GM23338 (cell line): ENCODE results near the gene PLEKHH3. TPM values are rescaled to one million over a fixed set of nuclear protein-coding genes. Genes with fewer than 3 reads are reported as not detected.
A peak's percentile ranks its signal among the peaks of the same experiment; 100 is the strongest.

Experiments used
- ATAC-seq: fragments of 200-7000 bp; cut with Tn5 transposase; 3 replicates; pipeline ENCODE4 v1.9.1; 2020
- DNase-seq: peaks from one replicate; pipeline ENCODE4 v3.0.0-alpha.2; 2015; ENCODE audit warnings: low spot score
- H2AFZ ChIP-seq: fragments of 200-600 bp; sonication (generic); 2 replicates; pipeline ENCODE4 v1.8.0; 2016; ENCODE audit warnings: antibody characterized with exemption, mild to moderate bottlenecking, moderate library complexity
- H3F3A ChIP-seq: fragments of 200-600 bp; sonication (generic); replicated peaks from 2 replicates; pipeline ENCODE4 v1.8.0; 2017; ENCODE audit warnings: antibody characterized with exemption, mixed run types, low read depth
- H3K27ac ChIP-seq: fragments of 200-600 bp; sonication (generic); 2 replicates; pipeline ENCODE4 v1.6.1; 2016; ENCODE audit warnings: low read depth
- H3K27me3 ChIP-seq: fragments of 200-600 bp; sonication (generic); 2 replicates; pipeline ENCODE4 v1.8.0; 2016; ENCODE audit warnings: mild to moderate bottlenecking, mixed run types, moderate library complexity; ENCODE audit not compliant: insufficient read depth
- H3K36me3 ChIP-seq: fragments of 200-600 bp; sonication (generic); 2 replicates; pipeline ENCODE4 v1.8.0; 2016; ENCODE audit warnings: mild to moderate bottlenecking; ENCODE audit not compliant: insufficient read depth
- H3K4me1 ChIP-seq: fragments of 200-600 bp; sonication (generic); 2 replicates; pipeline ENCODE4 v1.8.0; 2016; ENCODE audit warnings: mild to moderate bottlenecking, moderate library complexity; ENCODE audit not compliant: insufficient read depth
- H3K4me2 ChIP-seq: fragments of 200-600 bp; sonication (generic); 2 replicates; pipeline ENCODE4 v1.7.1; 2017; ENCODE audit warnings: mixed run types
- H3K4me3 ChIP-seq: fragments of 200-600 bp; sonication (generic); 2 replicates; pipeline ENCODE4 v1.6.1; 2016; ENCODE audit warnings: mixed run types
- H3K79me2 ChIP-seq: fragments of 200-600 bp; sonication (generic); replicated peaks from 2 replicates; pipeline ENCODE4 v1.8.0; 2017; ENCODE audit warnings: mild to moderate bottlenecking; ENCODE audit not compliant: insufficient read depth
- H3K9me2 ChIP-seq: fragments of 200-600 bp; sonication (generic); 2 replicates; pipeline ENCODE4 v1.8.0; 2017; ENCODE audit not compliant: insufficient read depth
- H4K20me1 ChIP-seq: fragments of 200-600 bp; sonication (generic); replicated peaks from 2 replicates; pipeline ENCODE4 v1.8.0; 2017; ENCODE audit warnings: mild to moderate bottlenecking; ENCODE audit not compliant: insufficient read depth
- H3K27ac Mint-ChIP-seq: 2 replicates; pipeline ENCODE4 v1.8.0; 2020; ENCODE audit warnings: inconsistent platforms, mild to moderate bottlenecking, moderate library complexity, mixed read lengths
- H3K27me3 Mint-ChIP-seq: 3 replicates; pipeline ENCODE4 v1.8.0; 2022; ENCODE audit warnings: low read depth, mild to moderate bottlenecking, moderate library complexity, mixed read lengths, inconsistent platforms; ENCODE audit not compliant: insufficient read depth, poor library complexity
- H3K36me3 Mint-ChIP-seq: 3 replicates; pipeline ENCODE4 v1.8.0; 2021; ENCODE audit warnings: low read depth, mild to moderate bottlenecking, inconsistent platforms, moderate library complexity, mixed read lengths
- H3K4me1 Mint-ChIP-seq: 3 replicates; pipeline ENCODE4 v1.8.0; 2020; ENCODE audit warnings: mild to moderate bottlenecking, inconsistent platforms, mixed read lengths
- H3K4me3 Mint-ChIP-seq: 3 replicates; pipeline ENCODE4 v1.8.0; 2021; ENCODE audit warnings: moderate library complexity, mild to moderate bottlenecking, inconsistent platforms, mixed read lengths
- H3K9me3 Mint-ChIP-seq: 3 replicates; pipeline ENCODE4 v1.8.0; 2020; ENCODE audit warnings: moderate library complexity, mild to moderate bottlenecking, inconsistent platforms, mixed read lengths
- ETS1 ChIP-seq: IDR thresholded peaks from 2 replicates; pipeline ENCODE4 v1.6.1; 2016; ENCODE audit warnings: antibody characterized with exemption
- JUNB ChIP-seq: IDR thresholded peaks from one replicate; pipeline ENCODE4 v1.6.1; 2016; ENCODE audit warnings: antibody characterized with exemption; ENCODE audit not compliant: unreplicated experiment
- POLR2AphosphoS5 ChIP-seq: IDR thresholded peaks from 2 replicates; pipeline ENCODE4 v1.6.1; 2016; ENCODE audit warnings: antibody characterized with exemption, low read depth
- REST ChIP-seq: IDR thresholded peaks from one replicate; pipeline ENCODE4 v1.6.1; 2018; ENCODE audit warnings: antibody characterized with exemption; ENCODE audit not compliant: unreplicated experiment
- ZNF114 ChIP-seq: fragments of 250-450 bp; sonication (Bioruptor Pico); IDR thresholded peaks from 2 replicates; pipeline ENCODE4 v1.5.0; 2020; ENCODE audit warnings: mild to moderate bottlenecking, moderate library complexity
- ZNF462 ChIP-seq: fragments of 250-450 bp; sonication (Bioruptor Pico); IDR thresholded peaks from 2 replicates; pipeline ENCODE4 v1.5.0; 2020; ENCODE audit warnings: mild to moderate bottlenecking, moderate library complexity
- polyA plus RNA-seq: library from polyadenylated mRNA; unstranded; fragments of >200 nt; fragmentation: Nextera tagmentation; extraction: Ambion mirVana; gene quantifications from 2 replicates; pipeline ENCODE4 v1.2.1, GENCODE V29; 2016
- total RNA-seq: library from RNA; depleted of rRNA; stranded (reverse); fragments of >200 nt; shearing (Covaris generic); gene quantifications from 2 replicates; pipeline ENCODE4 v1.2.3, GENCODE V29; 2014

PLEKHH3 gene
- total and polyA plus RNA-seq, 2 experiments from 2014 or later: 10.9 to 24.2 TPM

GRCh38 chr17:42653179-42654124, 23.3 kb downstream of the PLEKHH3 start:
- Histone ChIP-seq H3K4me2 (peak overlapping the region; percentile 81), H3K79me2 (no peaks in the 10 kb centered on the region), H3K27me3 (0 out of 2 replicates have a peak, but pooled peaks cover 3% of the 10 kb centered on the region), H3K36me3 (no peaks in the 10 kb centered on the region), H3F3A (0 out of 2 replicates have a peak, but pooled peaks cover 8% of the 10 kb centered on the region), H3K27ac (peak overlapping the region; percentile 84), H3K9me2 (no peaks in the 10 kb centered on the region), H2AFZ (peak overlapping the region; percentile 100), H3K4me3 (peak overlapping the region; percentile 68), H3K4me1 (0 out of 2 replicates have a peak, but pooled peaks cover 2% of the 10 kb centered on the region), H4K20me1 (no peaks in the 10 kb centered on the region)
- TF ChIP-seq POLR2AphosphoS5 (peak; percentile 51), ZNF114 (CRISPR knock-in tag) (no peak), JUNB (no peak)
- Mint-ChIP-seq H3K27me3 (peaks cover 9% of the 10 kb centered on the region), H3K27ac (no peak overlapping the region), H3K9me3 (peaks cover 4% of the 10 kb centered on the region; the same call in 1 of the 3 replicates), H3K36me3 (peaks cover 6% of the 10 kb centered on the region; the same call in 2 of the 3 replicates), H3K4me3 (peak overlapping the region; percentile 56), H3K4me1 (peaks cover 14% of the 10 kb centered on the region)
- DNase-seq (peak; percentile 76), ATAC-seq (peak; percentile 77)

- H3K36me3 ChIP-seq: no peaks in the 10 kb centered on the region
- no peak overlapping the region for H3K27ac ChIP-seq
- no peak overlapping the region for H2AFZ ChIP-seq
- Mint-ChIP-seq H3K9me3 (no peaks in the 10 kb centered on the region; the same call in 2 of the 3 replicates), H3K36me3 (no peaks in the 10 kb centered on the region), H3K27me3 (peaks cover 9% of the 10 kb centered on the region), H3K4me3 (no peak overlapping the region), H3K4me1 (peaks cover 11% of the 10 kb centered on the region; the same call in 2 of the 3 replicates), H3K27ac (no peak overlapping the region)
- H3K4me1 ChIP-seq: 0 out of 2 replicates have a peak, but pooled peaks cover 2% of the 10 kb centered on the region
- DNase-seq: no peak
- 0 out of 2 replicates have a peak, but pooled peaks cover 3% of the 10 kb centered on the region for H3K27me3 ChIP-seq
- 0 out of 2 replicates have a peak, but pooled peaks cover 8% of the 10 kb centered on the region for H3F3A ChIP-seq
- H3K4me2 ChIP-seq: no peak overlapping the region
- H4K20me1 ChIP-seq: no peaks in the 10 kb centered on the region
- TF ChIP-seq ZNF462 (no peak), ETS1 (no peak), POLR2AphosphoS5 (no peak), REST (no peak), ZNF114 (CRISPR knock-in tag) (no peak)
- no peaks in the 10 kb centered on the region for H3K79me2 ChIP-seq
- no peaks in the 10 kb centered on the region for H3K9me2 ChIP-seq
- no peak for ATAC-seq
- H3K4me3 ChIP-seq: no peak overlapping the region
Measured at GRCh38 chr17:42651392-42651791, 25.4 kb downstream of the PLEKHH3 start.
